Osteoblast (primary cell): ENCODE data around the gene SETD2. TPM values are rescaled to one million over a fixed set of nuclear protein-coding genes. Genes with fewer than 3 reads are reported as not detected.
A peak's percentile ranks its signal among the peaks of the same experiment; 100 is the strongest.

Source experiments
- DNase-seq: peaks from one replicate; pipeline ENCODE4 v3.0.0; 2011; ENCODE audit warnings: low spot score, mixed read lengths; ENCODE audit not compliant: insufficient read length; ENCODE audit errors: missing footprints
- H2AFZ ChIP-seq: 2 replicates; pipeline ENCODE4 v1.6.0; 2011; ENCODE audit warnings: mild to moderate bottlenecking, low read length
- H3K27ac ChIP-seq: 2 replicates; pipeline ENCODE4 v1.5.1; 2011; ENCODE audit warnings: mild to moderate bottlenecking, low read depth, low read length, moderate library complexity
- H3K27me3 ChIP-seq: 2 replicates; pipeline ENCODE4 v1.6.0; 2012; ENCODE audit warnings: mild to moderate bottlenecking, control low read depth, inconsistent platforms, low read length, moderate library complexity; ENCODE audit not compliant: insufficient read depth
- H3K36me3 ChIP-seq: 2 replicates; pipeline ENCODE4 v1.5.1; 2011; ENCODE audit warnings: mild to moderate bottlenecking, low read length, control low read depth, moderate library complexity; ENCODE audit not compliant: insufficient read depth
- H3K4me1 ChIP-seq: 2 replicates; pipeline ENCODE4 v1.5.1; 2011; ENCODE audit warnings: mild to moderate bottlenecking, low read length, control low read depth, moderate library complexity; ENCODE audit not compliant: insufficient read depth
- H3K4me2 ChIP-seq: 2 replicates; pipeline ENCODE4 v1.6.0; 2011; ENCODE audit warnings: mild to moderate bottlenecking, low read length; ENCODE audit not compliant: insufficient read depth
- H3K4me3 ChIP-seq: fragments of 200-600 bp; sonication (generic); 3 replicates; pipeline ENCODE4 v1.5.1; 2012; ENCODE audit warnings: mild to moderate bottlenecking, low read length, inconsistent platforms; ENCODE audit not compliant: insufficient read depth
- H3K79me2 ChIP-seq: 2 replicates; pipeline ENCODE4 v1.6.0; 2012; ENCODE audit warnings: mild to moderate bottlenecking, low read length, control low read depth, inconsistent platforms; ENCODE audit not compliant: insufficient read depth
- H3K9me3 ChIP-seq: 2 replicates; pipeline ENCODE4 v1.5.1; 2011; ENCODE audit warnings: low read depth, low read length, control low read depth
- H4K20me1 ChIP-seq: 2 replicates; pipeline ENCODE4 v1.6.0; 2012; ENCODE audit warnings: mild to moderate bottlenecking, low read length, control low read depth; ENCODE audit not compliant: insufficient read depth
- total RNA-seq: library from RNA; depleted of rRNA; stranded (reverse); fragments of >200 nt; gene quantifications from 2 replicates; pipeline ENCODE4 v1.2.3, GENCODE V29; 2012
- TF ChIP-seq, protein P1 (sequence below): IDR thresholded peaks from 2 replicates; pipeline ENCODE4 v1.5.1; 2011; ENCODE audit warnings: mild to moderate bottlenecking, low read depth, low read length, moderate library complexity; ENCODE audit errors: extremely low read depth

SETD2 gene
- total RNA-seq, 1 donor: 39.8 TPM

DNA sequence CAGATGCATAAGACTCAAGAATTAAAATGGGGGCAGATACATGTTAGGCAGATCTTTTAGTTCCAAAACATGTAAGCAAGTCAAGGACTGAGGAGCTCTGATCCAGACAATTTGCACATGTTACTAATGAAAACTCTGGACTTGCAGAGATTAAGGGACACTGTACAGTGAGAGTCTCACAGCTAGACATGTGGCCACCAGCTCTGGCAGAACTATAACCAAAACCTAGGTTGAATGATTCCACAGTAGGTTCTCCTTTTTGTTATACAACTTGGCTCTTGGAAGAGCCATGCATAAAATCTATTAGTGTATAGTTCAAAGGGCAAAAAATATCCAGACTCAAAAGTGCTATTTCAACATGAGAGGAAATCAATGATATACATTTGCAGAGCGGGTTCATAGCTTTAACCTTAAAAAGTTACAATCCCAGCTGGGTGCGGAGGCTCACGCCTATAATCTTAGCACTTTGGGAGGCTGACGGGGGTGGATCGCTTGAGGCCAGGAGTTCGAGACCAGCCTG is 61.8 kb downstream of the SETD2 start:
- no peak overlapping the region for H2AFZ ChIP-seq
- no peaks in the 10 kb centered on the region for H3K27me3 ChIP-seq
- H3K4me1 ChIP-seq: peaks cover 4% of the 10 kb centered on the region
- DNase-seq: no peak
- H3K9me3 ChIP-seq: no peaks in the 10 kb centered on the region
- H3K79me2 ChIP-seq: no peaks in the 10 kb centered on the region
- no peak overlapping the region for H3K27ac ChIP-seq
- TF ChIP-seq, protein P1, sequence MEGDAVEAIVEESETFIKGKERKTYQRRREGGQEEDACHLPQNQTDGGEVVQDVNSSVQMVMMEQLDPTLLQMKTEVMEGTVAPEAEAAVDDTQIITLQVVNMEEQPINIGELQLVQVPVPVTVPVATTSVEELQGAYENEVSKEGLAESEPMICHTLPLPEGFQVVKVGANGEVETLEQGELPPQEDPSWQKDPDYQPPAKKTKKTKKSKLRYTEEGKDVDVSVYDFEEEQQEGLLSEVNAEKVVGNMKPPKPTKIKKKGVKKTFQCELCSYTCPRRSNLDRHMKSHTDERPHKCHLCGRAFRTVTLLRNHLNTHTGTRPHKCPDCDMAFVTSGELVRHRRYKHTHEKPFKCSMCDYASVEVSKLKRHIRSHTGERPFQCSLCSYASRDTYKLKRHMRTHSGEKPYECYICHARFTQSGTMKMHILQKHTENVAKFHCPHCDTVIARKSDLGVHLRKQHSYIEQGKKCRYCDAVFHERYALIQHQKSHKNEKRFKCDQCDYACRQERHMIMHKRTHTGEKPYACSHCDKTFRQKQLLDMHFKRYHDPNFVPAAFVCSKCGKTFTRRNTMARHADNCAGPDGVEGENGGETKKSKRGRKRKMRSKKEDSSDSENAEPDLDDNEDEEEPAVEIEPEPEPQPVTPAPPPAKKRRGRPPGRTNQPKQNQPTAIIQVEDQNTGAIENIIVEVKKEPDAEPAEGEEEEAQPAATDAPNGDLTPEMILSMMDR: no peak
- no peak overlapping the region for H3K4me3 ChIP-seq
- no peaks in the 10 kb centered on the region for H4K20me1 ChIP-seq
- peaks cover 22% of the 10 kb centered on the region for H3K36me3 ChIP-seq
- no peak overlapping the region for H3K4me2 ChIP-seq

DNA sequence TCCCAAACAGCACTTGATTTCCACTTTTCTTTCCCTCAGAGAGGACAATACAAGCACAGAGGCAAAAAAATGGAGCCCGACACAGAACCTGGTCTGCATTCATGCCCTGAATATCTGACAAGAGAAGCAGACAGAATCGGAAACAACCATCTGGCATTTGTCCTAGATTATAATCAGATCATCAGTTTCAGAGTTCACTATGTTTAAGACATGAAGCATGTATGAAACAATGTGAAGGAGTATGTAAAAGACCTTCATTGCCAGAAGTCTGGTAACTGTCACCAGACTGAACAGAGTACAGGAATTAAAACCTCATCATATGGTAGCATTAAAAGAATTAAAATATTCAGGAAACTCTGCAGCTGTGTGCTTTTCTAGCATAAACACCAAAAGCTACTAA is 65.0 kb downstream of the SETD2 start:
- DNase-seq: no peak

DNA sequence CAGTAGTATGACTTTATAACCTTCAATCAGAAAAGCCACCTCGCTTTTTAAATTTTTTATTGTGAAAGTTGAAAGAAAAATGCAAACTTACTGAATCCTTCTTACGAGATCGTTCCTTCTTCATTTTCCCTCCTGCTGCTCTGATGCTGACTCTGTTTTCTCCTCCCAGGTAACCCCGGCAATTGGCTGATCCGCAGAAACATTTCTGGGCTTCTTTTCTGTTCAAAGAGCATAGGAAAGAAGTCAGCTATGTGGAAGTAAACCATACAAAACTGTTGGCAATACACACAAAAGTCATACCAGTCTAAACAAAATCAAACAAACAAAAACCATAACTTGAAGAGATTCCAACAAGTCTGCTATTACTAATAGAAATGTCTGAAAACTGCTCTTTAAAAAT is 66.0 kb downstream of the SETD2 start:
- Histone ChIP-seq H3K4me2 (no peak overlapping the region), H4K20me1 (no peaks in the 10 kb centered on the region), H2AFZ (no peak overlapping the region), H3K27ac (no peak overlapping the region), H3K27me3 (no peaks in the 10 kb centered on the region), H3K36me3 (peaks cover 40% of the 10 kb centered on the region), H3K79me2 (peaks cover 13% of the 10 kb centered on the region), H3K4me1 (peaks cover 10% of the 10 kb centered on the region), H3K9me3 (no peaks in the 10 kb centered on the region), H3K4me3 (no peak overlapping the region)
- TF ChIP-seq, protein P1: no peak
- no peak for DNase-seq

More for the DNA sequence above, 65.0 kb downstream of the SETD2 start:
- H3K79me2 ChIP-seq: peaks cover 10% of the 10 kb centered on the region
- no peak overlapping the region for H2AFZ ChIP-seq
- H4K20me1 ChIP-seq: no peaks in the 10 kb centered on the region
- H3K4me1 ChIP-seq: peaks cover 10% of the 10 kb centered on the region
- no peak overlapping the region for H3K4me3 ChIP-seq
- TF ChIP-seq, protein P1: no peak
- no peaks in the 10 kb centered on the region for H3K27me3 ChIP-seq
- H3K4me2 ChIP-seq: no peak overlapping the region
- H3K27ac ChIP-seq: no peak overlapping the region
- no peaks in the 10 kb centered on the region for H3K9me3 ChIP-seq
- H3K36me3 ChIP-seq: peaks cover 45% of the 10 kb centered on the region

DNA sequence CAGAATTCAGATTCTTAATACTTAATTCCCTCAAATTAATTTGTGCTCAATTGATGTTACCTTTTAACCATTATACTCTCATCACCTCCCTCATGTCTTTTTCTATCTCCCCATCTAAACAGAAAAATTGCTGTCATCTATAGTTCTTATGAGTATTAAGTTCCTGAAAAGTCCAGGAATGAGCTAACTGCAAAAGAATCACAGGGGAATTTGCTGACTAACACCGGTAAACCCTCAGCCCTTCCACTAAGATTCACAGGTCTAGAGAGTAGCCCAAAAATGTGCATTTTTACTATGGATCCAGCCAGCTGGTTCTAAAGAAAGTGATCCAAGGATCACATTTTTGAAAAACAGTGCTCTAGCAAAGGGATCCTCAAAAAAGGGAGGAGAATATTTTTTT is 67.0 kb downstream of the SETD2 start:
- no peak overlapping the region for H2AFZ ChIP-seq
- TF ChIP-seq, protein P1: no peak
- peak; percentile 81 for DNase-seq
- H4K20me1 ChIP-seq: no peaks in the 10 kb centered on the region
- peaks cover 10% of the 10 kb centered on the region for H3K4me1 ChIP-seq
- H3K36me3 ChIP-seq: peaks cover 42% of the 10 kb centered on the region
- H3K9me3 ChIP-seq: no peaks in the 10 kb centered on the region
- H3K27ac ChIP-seq: peak overlapping the region; percentile 64
- peaks cover 15% of the 10 kb centered on the region for H3K79me2 ChIP-seq
- H3K4me3 ChIP-seq: no peak overlapping the region
- peak overlapping the region; percentile 3 for H3K4me2 ChIP-seq
- no peaks in the 10 kb centered on the region for H3K27me3 ChIP-seq
